Effector CD8-positive, alpha-beta T cell (primary cell): ENCODE data around the gene ARID1B.
"Not testable (repeated sequence)": the region's sequence is repeated elsewhere in the genome, so short reads cannot be mapped to it uniquely, and the experiment has no call there.

ENCODE experiments used
- DNase-seq: peaks from one replicate; lab custom pipeline; 2025; lab: John Stamatoyannopoulos, UW

Gene ARID1B

GRCh38 chr6:156963712-156964700, 186.8 kb downstream of the ARID1B start:
- DNase-seq, result no peak

- DNase-seq, result no peak
Measured at GRCh38 chr6:156967852-156968251, 190.7 kb downstream of the ARID1B start.

GRCh38 chr6:156969233-156969632, 192.1 kb downstream of the ARID1B start:
- no peak for DNase-seq

GRCh38 chr6:156970595-156971112, 193.5 kb downstream of the ARID1B start:
- DNase-seq, result no peak

DNA sequence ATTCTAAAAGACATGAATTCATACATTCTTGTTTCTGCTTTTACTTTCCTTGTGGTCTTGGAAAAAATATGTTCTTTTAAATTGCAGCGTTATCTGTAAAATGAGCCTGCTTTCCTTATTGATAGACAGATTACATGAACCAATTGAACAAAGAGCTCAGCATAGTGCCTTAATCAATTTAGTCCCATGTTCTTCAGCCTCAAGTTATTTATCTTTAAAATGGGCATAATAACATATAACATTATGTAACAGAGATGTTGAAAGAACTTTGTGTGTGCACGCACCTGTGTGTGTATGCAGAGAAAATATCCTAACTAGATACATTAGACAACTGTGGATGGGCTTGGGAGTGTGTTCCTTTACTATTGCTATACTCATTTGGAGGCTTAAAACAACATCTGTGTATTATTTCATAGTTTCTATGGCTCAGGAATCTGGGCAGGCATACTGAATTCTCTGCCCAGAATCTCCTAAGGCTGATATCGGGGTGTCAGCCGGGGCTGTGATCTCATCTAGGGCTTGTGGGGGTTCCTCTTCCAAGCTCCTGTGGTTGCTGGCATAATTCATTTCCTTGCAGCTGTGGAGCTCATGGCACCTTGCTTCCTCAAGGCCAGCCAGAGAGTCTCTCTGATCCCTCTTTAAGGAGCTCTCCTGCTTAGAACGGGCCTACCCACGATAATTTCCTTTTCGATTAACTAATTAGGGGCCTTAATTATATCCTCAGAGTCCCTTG, 194.1 kb downstream of the ARID1B start:
- no peak for DNase-seq

GRCh38 chr6:156972145-156972544, 195.0 kb downstream of the ARID1B start:
- no peak for DNase-seq

- no peak for DNase-seq
Measured at GRCh38 chr6:156974830-156975261, 197.7 kb downstream of the ARID1B start.

DNA sequence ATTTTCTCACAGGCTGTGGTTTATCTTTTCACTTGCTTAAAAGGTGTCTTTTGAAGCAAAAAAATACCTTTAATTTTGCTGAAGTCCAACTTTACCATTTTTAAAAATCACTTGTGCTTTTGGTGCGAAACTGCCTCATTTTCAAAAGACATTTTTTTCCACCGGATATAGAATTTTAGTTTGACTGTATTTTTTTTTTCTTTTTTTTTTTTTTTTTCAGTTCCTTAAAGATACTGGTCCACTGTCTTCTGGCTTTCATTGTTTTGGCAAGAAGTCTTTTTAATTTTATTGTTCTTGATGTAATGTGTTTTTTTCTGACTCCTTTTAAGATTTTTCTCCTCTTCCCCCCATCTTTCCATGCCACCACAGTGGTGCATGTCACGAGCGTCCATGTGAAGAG, 198.2 kb downstream of the ARID1B start:
- DNase-seq, result no peak

- no peak for DNase-seq
Measured at GRCh38 chr6:156976216-156977127, 199.3 kb downstream of the ARID1B start.

GRCh38 chr6:156977527-156978291, 200.5 kb downstream of the ARID1B start:
- no peak for DNase-seq

DNA sequence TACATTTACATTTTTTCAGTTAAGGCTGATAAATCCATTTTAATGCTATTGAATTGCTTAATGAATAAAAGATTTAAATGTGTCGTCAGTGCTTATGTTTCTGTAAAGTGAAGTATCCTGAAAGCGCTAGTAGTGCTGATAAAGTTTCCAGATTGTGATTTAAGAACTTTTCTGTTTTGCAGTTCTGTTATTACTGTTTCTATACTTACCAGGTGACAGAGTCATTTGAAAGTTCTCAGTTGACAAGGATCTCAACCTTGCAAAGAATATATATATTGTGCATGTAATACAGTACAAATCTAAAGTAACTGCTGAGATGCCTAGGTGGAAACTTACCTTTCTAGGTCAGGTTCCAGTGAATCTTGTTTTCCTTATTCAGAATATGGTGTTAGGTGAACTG, 201.8 kb downstream of the ARID1B start:
- DNase-seq, result no peak

DNA sequence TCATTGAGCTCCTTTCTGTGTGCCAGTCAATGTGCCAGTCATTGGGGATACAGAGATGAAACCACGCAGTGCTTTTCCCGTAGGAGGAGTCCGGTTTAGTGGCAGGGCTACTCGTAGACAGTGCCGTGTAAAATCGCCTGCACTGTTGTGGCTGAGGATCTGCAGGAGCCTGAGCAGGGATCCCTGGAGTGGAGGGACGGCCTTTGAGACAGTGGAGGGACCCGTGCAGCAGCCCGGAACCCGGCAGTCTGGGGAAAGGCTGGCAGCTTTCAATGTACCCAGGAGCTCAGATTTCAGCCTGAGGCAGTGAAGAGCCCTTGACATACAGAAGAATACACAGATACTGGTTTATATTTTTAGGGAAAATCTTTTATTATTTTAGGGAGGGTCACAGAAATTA, 203.3 kb downstream of the ARID1B start:
- no peak for DNase-seq

- DNase-seq, result no peak
Measured at GRCh38 chr6:156980948-156981347, 203.8 kb downstream of the ARID1B start.

DNA sequence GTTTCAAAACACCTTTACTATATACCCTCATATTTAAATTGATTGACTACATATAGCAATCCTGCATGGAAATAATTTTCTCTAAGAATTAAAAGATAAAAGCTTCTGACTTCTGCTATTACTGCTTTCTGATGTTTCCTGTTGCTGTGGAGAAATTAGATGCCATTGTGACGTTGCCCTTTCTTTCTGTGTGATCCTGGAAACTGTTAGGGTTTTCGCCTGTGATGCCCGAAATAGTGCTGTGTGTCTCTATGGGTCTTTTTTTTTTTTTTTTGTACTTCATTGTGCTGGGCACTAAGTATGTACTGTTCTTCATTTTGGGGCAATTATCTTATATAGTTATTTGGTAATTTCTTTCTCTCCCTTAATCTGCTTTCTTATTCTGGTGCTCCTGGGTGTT, 205.0 kb downstream of the ARID1B start:
- DNase-seq, result no peak

- DNase-seq, result not testable (repeated sequence)
Measured at GRCh38 chr6:156982864-156983263, 205.7 kb downstream of the ARID1B start.

GRCh38 chr6:156984178-156984738, 207.1 kb downstream of the ARID1B start:
- DNase-seq, result no peak

DNA sequence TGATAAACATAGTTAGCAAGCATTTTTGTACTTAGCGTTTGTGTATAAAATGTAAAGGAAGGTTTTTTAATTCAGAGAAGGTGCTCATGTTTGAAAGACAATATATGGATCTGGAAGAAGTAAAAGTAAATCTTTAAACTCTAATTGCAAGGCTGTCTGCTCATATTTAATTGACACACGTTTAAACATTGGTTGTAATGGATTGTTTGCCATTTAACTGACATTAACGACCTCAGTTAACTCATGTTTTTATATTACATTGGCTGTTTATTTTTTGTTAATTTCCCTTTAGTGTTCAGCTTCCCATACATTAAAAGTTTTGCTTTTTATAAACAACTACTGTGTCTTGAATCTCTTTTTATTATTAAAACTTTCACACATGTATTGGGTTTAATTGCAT, 208.1 kb downstream of the ARID1B start:
- no peak for DNase-seq

DNA sequence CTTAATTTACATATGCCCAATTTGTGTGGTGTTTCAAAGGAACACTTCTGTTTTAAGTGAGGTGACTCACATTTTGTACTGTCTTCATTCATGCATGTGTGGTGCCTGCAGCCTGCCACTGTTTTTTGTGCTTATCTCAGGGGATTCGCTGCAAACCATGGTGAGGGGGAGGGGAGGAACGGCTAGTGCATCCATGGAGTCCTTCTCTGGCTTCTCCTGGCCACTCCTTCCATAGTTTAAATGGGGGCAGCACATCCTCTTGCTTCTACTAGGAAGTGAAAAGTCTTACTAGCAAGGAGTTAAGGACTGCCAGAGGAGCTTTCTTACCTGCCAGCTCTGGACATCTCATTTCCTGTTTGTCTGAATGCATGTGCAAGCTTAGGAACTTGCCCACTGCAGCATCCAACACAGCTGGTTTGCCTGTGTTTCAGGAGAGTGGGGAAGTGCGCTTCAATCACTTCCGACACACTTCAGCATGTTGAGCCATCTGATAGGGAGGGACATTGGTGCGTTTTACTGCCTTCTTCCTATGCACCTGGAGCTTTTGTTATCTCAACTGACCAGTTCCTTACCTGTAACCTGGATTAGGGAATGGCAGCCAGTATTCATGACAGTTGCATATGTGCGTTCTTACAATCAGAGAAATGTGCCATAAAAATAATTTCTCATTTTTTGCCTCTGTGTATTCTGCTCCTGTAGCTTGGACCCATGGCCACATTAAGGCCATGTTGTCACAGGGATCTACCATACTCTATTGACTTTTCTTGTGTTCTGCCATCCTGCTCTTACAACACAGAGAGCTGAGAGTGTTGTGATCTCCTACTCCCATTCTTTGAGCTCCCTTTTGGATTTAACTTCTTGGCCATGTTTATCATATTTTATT, 211.3 kb downstream of the ARID1B start:
- DNase-seq, result no peak

DNA sequence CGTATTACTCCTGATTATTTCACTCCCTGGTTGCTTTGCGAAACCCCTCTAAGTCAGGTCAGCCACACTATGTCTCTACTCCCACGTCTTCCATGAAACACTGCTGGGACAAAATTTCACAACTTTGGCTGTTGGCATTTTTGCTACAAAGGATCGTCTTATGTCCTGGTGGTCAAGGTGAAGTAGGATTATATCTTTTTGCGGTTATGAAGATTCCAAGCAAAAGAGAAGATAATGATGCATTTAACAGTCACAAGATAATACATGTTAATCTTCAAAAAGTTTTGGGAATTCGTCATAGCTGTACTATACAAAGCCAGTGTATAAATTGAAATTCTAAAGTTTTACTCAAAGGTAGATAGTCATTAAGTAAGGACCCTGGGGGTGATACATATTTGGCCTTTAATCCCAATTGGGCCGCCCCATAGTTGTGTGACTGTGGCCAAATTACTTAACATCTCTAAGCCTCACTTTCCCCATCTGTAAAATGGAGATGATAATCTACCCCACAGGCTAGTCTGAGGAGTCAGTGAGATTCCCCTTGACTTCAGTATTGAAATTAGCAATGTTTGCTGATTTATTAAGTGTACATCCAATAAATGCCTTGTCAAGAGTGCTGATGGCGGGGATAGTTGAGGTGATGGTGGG, 212.1 kb downstream of the ARID1B start:
- no peak for DNase-seq
